HG02981 (cell line): ENCODE data around the gene ZDHHC24.
"Not testable (repeated sequence)": the region's sequence is repeated elsewhere in the genome, so short reads cannot be mapped to it uniquely, and the experiment has no call there.

Experiments
- ATAC-seq: cut with Tn5 transposase; IDR thresholded peaks from one replicate; pipeline ENCODE4 v1.9.1; 2021; ENCODE audit warnings: mild to moderate bottlenecking, moderate library complexity; ENCODE audit not compliant: unreplicated experiment

The ZDHHC24 gene

DNA sequence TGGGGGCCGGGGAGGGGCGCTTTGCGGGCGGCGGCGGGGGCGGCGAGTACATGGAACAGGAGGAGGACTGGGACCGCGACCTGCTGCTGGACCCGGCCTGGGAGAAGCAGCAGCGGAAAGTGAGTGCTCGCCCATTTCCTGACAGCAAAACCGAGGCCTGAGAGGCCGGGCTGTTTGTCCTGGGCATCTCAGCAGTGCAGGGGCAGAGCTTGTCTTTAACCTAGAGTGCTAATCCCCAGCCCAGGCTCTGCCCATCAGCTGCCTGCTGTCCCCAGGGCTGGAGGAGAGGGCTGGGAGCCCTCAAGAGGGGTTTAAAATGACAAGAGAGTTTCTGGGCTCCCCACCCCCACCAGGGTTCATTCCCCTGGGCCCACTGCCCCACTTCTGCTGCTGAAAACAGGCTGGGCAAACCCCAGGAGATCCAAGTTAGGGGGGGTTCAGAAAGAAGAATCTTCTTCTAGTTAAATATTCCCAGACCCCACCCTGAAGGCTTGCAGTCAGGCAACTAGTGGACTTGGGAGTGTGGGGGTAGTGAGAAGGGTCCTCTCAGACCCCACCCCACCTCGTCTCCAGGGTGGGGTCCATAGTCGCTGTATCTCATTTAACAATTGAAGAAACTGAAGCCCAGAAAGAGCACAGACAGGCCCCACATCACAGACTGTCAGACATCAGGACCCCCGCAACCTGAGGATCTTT, 1.3 kb upstream of the ZDHHC24 start:
- no peak for ATAC-seq

DNA sequence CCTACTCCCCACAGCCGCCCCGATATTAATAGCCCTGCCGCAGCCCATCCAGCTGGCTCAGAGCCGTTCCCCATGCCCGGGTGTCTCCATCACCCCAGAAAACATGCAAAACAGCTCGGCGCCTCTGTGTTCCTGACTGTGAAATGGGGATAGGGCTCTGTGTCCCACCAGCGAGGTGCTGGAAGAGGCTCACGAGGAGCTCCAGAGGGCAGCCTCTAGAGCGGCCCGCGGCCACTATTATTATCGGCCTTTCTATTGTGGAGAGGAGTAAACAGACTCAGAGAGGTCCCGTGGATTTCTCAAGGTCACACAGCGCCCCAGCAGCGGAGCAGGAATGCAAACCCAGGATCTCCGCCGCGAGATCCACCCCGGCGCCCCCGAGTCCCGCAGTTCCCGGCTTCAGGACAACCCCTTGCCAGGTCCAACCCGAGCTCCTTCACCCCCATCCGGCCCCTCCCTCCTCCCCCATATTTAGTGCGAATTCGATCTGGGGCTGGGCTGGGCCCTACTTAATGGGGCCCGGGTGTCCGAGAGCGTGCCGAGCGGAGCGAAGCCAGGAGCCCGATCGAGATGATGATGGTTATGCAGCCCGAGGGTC, 619 bp upstream of the ZDHHC24 start, which contains the start of gene ACTN3:
TSS of gene ACTN3 (plus strand) at position 536 of the 598 bp plus-strand sequence. CDS start at position 571, 35 bp downstream.
- ATAC-seq: no peak

DNA sequence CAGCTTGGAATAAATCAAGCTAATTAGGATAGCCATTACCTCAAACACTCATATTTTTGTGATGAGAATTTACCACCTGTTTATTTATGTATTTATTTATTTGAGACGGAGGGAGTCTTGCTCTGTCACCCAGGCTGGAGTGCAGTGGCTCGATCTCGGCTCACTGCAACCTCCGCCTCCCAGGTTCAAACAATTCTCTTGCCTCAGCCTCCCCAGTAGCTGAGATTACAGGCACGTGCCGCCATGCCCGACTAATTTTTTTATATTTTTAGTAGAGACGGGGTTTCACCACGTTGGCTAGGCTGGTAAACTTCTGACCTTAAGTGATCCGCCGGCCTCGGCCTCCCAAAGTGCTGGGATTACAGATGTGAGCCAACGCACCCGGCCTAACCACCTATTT, 896 bp downstream of the ZDHHC24 start:
- not testable (repeated sequence) for ATAC-seq

DNA sequence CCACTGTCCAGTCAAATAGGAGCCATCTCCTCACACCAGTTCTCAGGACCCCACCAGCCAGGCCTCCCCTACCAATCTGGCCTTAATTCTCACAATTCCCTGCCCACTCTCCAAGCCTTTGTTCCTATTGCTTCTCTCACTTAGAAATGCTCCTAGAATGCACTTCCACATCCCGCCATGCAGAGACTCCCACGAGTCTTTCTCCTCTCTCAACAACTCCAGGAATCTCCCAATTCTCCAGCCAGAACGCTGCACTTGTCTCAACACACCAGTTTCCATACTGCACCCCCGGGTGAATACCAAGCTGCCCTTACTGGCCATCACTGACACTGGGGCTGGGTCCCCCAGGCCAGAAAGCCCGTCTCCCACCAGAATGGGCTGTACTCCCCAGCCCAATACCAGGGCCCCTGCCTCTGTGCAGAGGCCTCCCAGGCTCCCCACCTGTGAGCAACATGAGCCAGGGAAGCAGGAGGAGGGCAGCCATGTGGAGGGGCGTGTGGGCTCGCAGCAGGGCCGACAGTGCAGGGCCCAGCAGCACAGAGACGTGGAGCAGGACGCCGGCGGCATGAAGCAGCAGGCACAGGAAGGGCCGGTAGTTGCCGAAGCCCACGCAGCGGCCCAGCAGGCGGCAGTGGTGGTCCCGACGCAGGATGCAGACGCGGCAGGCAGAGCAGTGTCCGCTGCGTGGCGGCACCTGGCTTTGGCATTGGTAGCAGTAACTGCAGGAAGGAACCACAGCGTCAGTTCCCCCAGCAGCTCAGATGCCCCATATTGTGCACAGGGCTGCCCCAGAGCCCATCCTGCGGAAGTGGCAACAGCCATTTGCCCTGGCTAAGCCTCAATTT, 2.4 kb downstream of the ZDHHC24 start:
- no peak for ATAC-seq

DNA sequence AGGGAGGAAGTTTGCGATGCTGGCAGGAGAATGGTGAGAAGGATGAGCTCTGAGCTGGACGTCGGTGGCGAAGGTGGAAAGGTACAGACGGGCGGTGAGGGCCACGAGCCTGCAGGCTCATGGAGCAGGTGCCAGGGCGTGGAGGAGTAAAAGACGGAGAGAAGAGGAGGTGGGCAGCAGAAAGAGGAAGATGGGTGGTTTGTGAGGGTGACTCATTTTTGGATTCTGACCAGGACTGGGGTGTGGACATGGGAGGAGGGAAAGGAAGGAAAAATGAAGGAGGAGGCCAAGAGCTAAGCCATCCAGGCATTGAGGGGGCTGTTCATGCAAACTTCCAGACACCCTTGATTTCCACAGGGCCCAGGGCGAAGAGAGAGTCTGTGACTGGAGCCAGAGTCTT, 3.5 kb downstream of the ZDHHC24 start:
- ATAC-seq: no peak

DNA sequence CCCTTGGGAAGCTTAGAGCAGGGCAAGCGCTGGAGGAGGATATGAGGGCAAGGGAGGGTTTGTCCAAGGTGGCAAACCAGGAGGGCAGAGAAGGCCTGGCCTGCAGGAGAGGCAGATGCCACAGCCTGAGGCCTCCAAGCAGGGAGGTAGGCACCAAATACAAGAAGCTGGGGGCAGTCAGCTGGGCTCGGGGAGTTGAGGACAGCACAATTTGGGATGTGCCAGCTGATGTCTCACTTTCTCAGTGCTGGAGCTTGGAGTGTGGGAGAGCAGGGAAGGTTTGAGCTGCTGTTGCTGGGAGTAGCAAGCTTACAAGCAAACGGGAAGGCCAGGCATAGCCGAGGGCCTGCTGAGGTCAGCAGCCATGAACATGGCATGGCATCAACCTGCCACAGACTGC, 4.0 kb downstream of the ZDHHC24 start:
- ATAC-seq: no peak

DNA sequence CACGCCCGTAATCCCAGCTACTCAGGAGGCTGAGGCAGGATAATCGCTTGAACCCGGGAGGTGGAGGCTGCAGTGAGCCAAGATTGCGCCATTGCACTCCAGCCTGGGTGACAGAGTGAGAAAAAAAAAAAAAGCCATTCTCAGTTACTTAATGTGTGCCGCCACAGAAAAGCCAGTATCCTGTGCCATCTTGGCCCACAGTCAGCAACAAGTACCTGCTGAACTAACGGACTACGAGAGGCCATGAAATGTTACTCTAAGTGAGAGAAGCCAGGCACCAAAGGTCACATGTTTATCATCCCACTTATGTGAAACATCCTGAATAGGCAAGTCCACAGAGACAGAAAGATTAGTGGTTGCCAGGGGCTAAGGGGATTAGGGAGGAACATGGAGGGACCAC, 5.2 kb downstream of the ZDHHC24 start:
- ATAC-seq: not testable (repeated sequence)

DNA sequence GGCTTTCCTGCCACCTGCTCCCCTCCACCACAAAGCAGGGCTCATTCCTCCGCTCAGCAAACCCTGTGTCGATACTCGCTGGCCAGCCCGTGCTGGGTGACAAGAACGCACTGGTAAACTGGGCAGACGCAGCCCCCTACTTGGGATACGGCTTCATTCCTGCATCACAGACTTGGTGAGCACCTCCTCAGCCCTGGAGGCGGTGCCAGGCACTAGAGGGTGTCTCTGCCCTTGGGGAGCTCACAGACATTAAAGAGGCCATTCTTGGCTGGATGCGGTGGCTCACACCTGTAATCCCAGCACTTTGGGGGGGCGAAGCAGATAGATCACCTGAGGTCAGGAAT, 6.0 kb downstream of the ZDHHC24 start:
- ATAC-seq: no peak

DNA sequence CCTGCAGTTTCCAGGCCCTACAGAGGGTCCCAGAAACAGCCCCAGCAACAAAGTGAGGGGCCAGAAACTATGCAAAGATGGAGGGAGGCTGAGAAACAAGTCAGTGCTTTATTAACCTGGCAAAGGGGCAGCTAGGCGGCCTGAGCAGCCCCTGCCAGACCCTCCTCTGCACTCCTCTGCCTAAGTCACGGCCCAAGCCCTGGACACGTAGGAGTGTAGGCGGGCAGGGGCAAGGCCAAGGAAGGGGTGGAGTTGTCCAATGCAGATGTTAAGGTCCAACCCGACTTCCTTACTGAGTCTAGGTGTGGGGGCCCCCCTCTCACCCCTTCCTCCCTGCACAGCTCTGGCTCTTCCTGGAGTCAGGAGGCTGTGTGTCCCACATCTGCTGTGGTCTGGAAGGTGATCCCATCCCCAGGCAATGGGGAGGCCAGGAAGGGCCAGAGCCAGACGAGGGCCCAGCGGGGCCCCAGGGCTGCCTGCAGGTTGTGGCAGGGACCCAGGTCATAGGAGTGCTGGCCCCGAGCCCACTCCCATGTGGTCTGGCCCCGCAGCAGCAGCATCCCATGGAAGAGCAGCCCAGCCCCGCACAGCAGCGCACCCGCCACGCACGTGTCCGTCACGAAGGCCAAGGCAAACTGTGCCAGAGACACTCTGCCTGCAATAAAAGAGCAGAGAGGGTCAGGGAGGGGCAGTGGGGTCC, 6.5 kb downstream of the ZDHHC24 start:
- ATAC-seq: no peak

DNA sequence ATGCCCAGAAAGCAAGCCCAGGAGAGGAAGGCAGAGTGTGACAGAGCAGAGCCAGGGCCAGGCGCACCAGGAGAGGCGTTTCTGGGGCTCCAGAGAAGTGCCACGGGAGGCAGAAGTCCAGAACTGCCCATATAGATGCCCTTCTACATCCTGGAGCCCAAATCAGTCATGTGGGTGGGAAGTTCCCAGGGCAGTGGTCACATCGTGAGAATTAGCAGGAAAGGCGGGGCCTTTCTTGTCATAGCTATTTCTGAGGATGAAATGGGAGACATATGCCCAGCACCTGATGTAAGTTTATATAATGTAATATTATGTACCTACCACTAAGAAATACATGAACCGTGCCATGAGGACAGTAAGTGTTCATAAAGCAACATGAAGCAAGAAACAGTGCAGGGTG, 13.1 kb downstream of the ZDHHC24 start:
- no peak for ATAC-seq

DNA sequence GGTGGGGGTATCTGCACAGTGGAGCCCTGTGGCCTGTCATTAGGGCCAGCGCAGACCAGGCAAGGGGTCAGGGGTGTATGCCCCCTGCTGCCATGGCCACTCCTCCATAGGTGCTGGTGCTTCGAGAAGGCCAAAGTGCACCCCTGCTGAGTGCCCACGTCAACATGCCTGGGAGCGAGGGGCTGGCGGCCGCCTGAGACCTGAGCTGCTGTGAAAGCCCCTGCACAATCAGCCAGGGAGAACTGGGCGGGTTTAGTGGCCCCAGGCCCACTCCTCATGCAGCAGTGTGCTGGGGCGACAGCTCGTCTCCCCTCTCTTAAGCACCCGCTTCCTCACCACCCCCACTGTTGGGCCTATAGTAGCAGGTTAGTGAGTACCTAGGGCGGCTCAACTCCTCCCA, 14.0 kb downstream of the ZDHHC24 start:
- ATAC-seq: no peak

DNA sequence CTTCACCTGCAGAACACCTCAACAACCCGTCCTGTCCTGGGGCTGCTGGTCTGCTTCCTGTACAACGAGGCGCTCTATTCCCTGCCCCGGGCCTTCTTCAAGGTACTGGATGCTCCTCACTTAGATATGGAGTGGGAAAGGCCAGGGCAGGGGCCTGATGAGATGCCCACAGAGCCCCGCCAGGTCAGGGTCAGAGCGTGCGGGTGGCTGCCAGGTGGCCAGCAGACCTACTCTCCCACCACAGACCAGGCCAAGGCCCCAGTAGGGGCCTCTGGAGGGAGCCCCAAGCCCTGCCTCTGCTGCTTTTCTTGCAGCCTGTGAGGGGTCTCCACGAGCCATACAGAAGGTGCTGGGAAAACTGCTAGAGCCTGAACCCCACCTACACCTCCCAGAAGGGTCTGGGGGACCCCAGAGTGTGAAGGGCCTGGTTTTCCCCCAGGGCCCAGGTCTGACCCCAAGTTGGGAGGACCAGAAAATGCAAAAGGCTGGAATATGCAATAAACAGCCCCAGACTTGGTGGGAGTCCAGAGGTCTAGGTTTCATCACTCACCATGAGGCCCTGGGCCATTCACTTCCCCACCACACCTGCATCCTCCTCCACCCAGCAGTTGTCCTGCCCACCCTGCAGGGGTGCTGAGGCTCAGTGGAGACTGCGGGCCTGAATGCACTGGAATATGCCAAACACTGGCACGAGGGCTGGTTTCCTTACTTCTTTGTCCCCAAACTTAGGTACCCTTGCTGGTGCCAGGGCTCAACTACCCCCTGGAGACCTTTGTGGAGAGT, 14.7 kb downstream of the ZDHHC24 start:
- no peak for ATAC-seq

DNA sequence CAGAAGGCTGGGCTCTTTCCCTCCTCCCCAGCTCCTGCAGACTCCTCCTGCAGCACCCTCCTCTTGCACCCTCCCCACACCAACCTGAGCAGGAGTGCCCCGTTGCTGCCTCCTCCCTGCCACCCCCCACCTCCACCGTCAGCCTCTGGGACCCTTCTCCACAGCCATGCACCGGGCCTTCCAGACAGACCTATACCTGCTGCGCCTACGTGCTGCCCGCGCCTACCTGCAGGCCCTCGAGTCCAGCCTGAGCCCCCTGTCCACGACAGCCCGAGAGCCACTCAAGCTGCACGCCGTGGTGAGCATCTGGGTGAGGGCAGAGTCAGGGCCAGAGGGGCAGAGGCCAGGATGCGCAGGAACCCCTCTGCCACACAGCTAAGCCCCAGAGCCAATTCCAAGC, 16.2 kb downstream of the ZDHHC24 start:
- ATAC-seq: no peak

DNA sequence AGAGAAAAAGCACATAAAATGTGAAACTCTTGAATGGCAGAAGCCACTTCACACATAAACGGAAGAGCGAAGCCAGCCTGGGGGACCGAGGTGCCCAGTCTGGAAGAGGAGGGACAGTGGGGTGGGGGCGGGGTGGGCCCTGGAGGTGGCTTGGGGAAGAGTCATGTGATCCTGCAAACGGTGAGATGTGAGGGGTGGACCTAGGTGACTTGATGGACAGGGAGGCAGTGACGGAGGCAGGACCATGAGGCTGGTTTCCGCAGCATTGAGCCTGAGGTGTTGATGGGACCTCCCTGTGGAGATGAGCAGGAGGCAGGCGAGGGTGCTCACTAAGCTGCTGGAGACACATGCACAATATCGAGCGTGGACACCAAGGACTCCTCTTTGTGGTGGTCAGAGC, 16.8 kb downstream of the ZDHHC24 start:
- no peak for ATAC-seq

DNA sequence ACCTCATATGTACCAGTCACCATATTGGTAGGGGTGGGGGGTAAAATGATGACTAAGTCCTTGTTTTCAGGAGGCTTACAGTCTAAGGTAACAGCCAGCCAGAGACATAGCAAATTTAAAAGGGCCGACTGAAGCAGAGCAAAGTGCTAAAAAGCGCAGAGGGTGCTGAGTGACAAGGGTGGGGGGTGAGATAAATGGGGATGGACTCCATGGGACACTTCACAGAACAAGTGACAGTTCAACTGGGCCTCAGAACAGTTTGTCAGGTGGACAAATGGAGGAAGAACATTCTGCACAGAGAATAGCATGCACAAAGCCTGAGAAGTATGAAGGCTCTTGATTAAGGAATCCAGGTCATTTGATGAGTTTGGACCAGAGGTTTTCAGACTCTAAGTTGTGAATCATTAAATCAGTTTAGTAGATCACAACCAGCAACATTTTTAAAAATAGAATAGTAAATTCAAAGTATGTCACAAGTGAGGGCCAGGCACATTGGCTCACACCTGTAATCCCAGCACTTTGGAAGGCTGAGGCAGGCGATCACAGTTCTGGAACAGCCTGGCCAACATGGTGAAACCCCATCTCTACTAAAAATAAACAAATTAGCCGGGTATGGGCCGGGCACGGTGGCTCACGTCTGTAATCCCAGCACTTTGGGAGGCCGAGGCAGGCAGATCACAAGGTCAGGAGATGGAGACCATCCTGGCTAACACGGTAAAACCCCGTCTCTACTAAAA, 21.4 kb downstream of the ZDHHC24 start:
- ATAC-seq: no peak

DNA sequence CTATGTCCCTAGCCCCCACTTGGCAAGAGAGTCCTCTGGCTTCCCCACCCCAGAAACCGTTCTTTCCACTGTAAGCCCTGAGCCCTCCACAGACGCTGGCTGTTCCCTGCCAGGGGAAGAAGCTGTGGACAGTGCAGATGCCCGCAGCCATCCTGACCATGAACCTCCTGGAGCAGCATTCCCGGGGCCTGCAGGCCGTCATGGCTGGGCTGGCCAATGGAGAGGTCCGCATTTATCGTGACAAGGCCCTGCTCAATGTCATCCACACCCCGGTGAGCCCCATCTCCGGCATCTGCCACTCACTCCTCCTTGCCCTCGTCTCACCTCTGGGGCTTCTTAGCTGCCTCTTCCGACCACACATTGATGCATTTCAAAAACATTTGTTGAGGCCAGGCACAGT, 22.2 kb downstream of the ZDHHC24 start:
- ATAC-seq: no peak

DNA sequence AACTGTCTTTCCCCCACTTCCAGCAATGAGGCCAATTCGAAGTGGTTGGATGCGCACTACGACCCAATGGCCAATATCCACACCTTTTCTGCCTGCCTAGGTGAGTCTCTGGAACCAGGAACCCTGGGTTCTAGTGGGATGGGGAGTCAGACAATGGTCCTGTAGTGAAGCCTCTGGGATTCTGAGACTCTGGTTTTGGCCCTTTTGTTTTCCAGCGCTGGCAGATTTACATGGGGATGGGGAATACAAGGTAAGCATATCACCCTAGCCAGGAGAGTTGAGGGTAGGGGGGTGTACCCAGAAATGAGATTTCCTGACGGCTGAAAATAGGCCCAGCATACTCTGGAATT, 34.9 kb downstream of the ZDHHC24 start:
- ATAC-seq: no peak

DNA sequence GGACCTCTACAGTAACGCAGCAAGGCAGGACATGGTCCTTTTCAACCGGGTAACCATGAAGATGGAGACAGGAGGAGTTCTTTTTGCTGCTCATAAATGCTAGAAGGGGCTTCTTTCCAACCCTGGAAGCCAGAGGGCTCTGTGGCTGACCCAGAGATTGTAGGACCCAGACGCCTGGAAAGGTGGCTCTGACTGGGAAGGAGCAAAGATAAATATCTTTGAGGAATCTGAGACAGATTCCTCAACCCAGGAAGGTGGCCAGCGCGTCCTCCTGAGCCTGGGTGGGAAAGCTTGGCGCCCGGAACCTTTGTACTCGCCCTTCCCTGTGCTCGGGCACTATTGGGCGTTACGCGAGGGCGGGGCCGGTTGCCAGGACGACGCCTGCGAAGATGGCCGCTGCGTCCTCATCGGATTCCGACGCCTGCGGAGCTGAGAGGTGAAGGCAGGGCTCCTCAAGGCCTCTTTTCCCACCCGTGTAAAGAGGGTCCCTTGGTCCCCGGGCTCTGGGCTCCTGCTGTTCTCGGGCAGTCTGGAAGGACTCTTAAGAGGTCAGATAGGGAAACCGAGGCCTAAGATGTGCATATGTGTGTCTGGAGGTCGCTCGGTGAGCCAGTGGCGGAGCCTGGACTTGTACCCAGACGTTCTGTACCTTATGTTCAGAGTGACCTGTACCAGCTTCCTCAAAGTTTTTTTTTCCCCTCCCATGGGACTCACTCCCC, 35.4 kb downstream of the ZDHHC24 start, which contains the start of gene BBS1:
TSS of gene BBS1 (plus strand) at position 365 of the 719 bp plus-strand sequence. CDS start at position 390, 25 bp downstream.
- peak; percentile 79 for ATAC-seq

DNA sequence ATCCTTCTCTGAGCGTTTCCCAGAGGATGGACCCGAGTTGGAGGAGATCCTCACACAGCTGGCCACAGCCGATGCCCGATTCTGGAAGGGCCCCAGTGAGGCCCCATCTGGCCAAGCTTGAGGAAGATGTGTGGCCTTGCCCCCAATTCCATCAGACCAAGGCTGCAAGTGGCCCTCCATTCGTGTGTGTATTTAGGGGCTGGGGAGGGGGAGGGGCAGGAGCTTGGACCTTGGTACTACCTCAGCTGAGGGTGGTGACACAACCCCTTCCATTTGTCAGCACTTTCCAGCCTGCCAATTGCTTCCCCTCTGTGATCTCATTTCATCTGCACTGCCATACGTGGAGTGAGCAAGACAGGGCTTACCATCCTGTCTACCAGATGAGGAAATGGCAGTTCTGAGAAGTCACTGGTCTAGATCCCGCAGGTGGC, 36.7 kb downstream of the ZDHHC24 start:
- ATAC-seq: no peak
